Astrocyte of the cerebellum (primary cell): ENCODE data around the gene SHTN1.

Experiments used
- DNase-seq: peaks from one replicate; pipeline ENCODE4 v3.0.0-alpha.2; 2011; ENCODE audit warnings: low read depth
- H3K4me3 ChIP-seq: 2 replicates; pipeline ENCODE4 v1.5.1; 2011; ENCODE audit warnings: mild to moderate bottlenecking, low read depth, low read length, moderate library complexity
- in situ Hi-C: cut with HindIII; loops from 2 replicates; pipeline ENCODE4 v1.10.0; 2017; ENCODE audit warnings: low sequenced_read_pairs
- TF ChIP-seq, protein P1 (sequence below): IDR thresholded peaks from 2 replicates; pipeline ENCODE4 v1.5.1; 2012; ENCODE audit warnings: low read length, low read depth, moderate library complexity, mild to moderate bottlenecking; ENCODE audit errors: missing control alignments

SHTN1 gene

DNA sequence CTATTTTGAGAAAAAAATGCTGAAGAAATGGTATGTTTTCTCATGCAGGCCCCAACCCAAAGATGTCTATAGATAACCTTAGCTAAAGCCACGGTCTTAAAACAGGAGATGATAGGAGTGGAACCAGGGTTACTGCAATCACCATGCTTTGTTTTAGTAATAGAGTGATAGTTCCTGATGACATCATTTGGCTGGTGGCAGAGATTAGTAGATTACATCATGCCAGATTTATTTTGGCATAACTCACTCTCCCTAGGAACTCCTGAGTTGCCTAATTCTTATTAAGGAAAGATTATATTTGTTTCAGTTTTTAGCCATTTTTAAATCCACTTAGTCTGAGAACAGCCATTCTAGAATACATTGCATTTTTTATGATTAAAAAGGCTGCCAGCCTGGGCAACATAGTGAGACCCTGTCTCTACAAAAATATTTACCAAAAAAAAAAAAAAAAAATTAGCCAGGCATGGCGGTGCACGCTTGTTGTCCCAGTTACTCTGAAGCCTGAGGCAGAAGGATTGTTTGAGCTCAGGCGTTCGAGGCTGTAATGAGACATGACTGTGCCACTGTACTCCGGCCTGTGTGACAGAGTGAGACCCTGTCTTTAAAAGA, 137.9 kb downstream of the SHTN1 start:
- TF ChIP-seq, protein P1, sequence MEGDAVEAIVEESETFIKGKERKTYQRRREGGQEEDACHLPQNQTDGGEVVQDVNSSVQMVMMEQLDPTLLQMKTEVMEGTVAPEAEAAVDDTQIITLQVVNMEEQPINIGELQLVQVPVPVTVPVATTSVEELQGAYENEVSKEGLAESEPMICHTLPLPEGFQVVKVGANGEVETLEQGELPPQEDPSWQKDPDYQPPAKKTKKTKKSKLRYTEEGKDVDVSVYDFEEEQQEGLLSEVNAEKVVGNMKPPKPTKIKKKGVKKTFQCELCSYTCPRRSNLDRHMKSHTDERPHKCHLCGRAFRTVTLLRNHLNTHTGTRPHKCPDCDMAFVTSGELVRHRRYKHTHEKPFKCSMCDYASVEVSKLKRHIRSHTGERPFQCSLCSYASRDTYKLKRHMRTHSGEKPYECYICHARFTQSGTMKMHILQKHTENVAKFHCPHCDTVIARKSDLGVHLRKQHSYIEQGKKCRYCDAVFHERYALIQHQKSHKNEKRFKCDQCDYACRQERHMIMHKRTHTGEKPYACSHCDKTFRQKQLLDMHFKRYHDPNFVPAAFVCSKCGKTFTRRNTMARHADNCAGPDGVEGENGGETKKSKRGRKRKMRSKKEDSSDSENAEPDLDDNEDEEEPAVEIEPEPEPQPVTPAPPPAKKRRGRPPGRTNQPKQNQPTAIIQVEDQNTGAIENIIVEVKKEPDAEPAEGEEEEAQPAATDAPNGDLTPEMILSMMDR = no peak
- no peak for DNase-seq
- no peak overlapping the region for H3K4me3 ChIP-seq
- in situ Hi-C loops = no loop called here

DNA sequence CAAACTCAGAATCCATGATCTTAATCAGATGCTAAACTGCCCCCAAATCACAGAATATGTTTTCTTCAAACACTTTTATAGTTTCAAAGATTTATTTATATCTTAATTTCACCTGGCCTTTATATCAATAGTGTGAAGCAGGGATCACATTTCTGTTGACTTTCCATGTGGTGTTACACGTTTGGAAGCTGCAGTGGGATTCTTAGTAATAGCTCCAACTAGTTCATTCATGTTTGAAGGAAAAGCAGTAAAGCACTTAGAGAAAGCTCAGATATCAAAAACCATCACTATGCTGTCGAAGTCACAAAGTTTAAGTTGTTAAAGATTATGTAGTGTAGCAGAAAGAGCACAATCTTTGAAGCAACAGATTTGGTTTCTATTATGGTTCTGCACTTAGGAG, 138.9 kb downstream of the SHTN1 start:
- DNase-seq = no peak
- TF ChIP-seq, protein P1 = no peak
- in situ Hi-C loops = no loop called here
- H3K4me3 ChIP-seq = no peak overlapping the region

DNA sequence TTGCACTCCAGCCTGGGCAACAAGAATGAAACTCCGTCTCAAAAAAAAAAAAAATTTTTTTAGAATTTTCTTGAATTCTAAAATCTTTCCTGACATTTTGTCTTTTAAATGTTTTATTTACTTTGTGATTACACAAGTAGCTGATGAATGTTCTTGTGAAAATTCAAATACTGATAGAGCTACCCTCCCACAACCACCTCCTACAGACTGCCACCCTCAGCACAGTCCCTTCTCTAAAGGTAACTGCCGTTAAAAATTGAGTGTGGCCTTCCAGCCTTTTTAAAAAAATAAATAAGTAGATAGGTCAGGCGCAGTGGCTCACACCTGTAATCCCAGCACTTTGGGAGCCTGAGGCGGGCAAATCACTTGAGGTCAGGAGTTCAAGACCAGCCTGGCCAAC, 140.6 kb downstream of the SHTN1 start:
- H3K4me3 ChIP-seq = no peak overlapping the region
- in situ Hi-C loops = no loop called here
- DNase-seq = no peak
- TF ChIP-seq, protein P1 = no peak

DNA sequence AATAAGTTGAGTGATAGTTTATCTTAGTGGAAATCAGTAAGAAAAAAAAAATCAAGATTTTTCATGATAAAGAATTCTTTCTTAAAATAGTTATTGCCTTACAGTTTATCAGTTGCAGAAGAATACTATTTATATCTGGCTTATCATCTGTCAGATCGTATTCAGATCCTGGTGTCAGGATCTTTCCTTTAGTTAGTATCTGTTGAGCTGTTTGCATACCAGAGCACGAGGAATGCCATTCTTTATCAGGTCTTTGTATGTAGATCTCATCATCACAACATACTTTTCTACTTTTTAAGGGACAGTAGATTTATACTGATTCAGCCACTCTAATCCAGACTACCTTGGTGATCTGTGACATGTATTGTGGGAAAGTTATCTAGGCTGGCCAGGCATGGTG, 143.2 kb downstream of the SHTN1 start:
- TF ChIP-seq, protein P1 = no peak
- no peak overlapping the region for H3K4me3 ChIP-seq
- in situ Hi-C loops = no loop called here
- no peak for DNase-seq

DNA sequence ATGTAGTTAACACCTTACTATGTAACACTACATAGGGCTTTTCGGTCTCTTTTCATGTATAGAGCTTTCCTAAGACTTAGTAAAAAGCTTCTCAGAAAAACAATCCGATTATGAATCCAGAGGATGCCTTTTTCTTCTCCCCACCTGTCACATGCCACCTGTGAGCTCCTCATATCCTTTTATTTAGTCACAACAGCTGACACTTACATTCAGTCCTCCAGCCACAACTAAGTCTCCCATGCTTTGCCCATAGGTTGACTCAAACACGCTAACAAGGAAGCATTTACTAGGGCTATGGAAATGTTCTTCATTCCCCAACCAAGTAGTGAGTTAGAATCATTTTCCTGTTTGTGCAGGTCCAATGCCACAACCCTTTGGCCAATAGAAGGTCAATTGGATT, 147.8 kb downstream of the SHTN1 start:
- no peak overlapping the region for H3K4me3 ChIP-seq
- in situ Hi-C loops = no loop called here
- no peak for DNase-seq
- TF ChIP-seq, protein P1 = no peak

DNA sequence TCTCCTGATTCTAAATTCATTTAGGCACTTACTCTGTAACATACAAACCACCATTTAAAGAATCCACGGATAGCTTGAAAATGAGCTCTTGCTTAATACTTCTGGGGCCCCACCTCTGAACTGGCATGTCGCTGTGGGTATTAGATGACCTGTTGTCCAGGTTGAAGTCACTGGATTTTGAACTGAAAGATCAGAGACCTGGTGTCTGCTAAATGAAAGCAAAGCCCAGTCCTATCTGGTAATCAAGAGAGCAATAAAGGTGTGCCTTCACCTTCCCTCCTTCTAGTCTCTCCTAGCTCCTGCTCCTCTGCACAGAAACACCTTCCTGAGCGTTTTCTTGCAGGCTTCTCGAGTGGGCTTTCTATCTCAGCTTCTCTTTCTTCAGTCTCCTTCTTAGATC, 151.3 kb downstream of the SHTN1 start:
- DNase-seq = no peak
- H3K4me3 ChIP-seq = no peak overlapping the region
- in situ Hi-C loops = no loop called here
- TF ChIP-seq, protein P1 = no peak
